GM12892 (cell line): Measurements from ENCODE around the gene AUNIP.

Experiments used
- POLR2A ChIP-seq: IDR thresholded peaks from 2 replicates; pipeline ENCODE4 v1.6.1; 2011; ENCODE audit warnings: low read depth, low read length, control low read depth
- POLR2AphosphoS5 ChIP-seq: IDR thresholded peaks from 2 replicates; pipeline ENCODE4 v1.6.1; 2011; ENCODE audit warnings: low read depth, low read length, control low read depth
- TAF1 ChIP-seq: IDR thresholded peaks from 2 replicates; pipeline ENCODE4 v1.6.1; 2011; ENCODE audit warnings: low read depth, mild to moderate bottlenecking, control low read depth, low read length, borderline replicate concordance

DNA sequence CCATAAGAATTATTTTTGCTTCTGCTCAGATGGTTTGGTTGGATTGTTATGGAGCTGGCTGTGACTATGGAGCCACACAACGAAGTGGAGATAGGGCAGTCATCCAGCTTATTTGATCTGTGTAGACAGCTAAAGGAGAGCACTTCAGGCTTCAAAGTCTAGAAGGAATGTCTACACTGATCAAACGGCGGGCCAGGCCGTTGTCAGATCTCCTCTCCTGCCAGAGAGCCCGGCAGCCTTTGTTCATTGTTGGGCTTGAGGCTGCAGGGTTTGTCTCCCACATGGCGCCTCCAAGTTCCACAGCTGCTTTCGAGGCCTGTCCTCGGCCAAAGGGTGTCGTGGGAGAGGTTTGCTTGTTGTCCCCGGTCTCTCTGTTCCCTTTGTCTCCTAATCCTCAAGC, 49.8 kb upstream of the AUNIP start:
- no peak for TF ChIP-seq TAF1
- TF ChIP-seq POLR2AphosphoS5: no peak
- TF ChIP-seq POLR2A: no peak
